Neural progenitor cell (in vitro differentiated cells): ENCODE results near the gene HSD11B2. TPM values are rescaled to one million over a fixed set of nuclear protein-coding genes. Genes with fewer than 3 reads are reported as not detected.

Experiments used
- DNase-seq: peaks from one replicate; pipeline ENCODE4 v3.0.0-alpha.2; 2016; ENCODE audit warnings: low spot score
- H2AFZ ChIP-seq: fragments of 200-600 bp; sonication (generic); replicated peaks from 2 replicates; pipeline ENCODE4 v1.6.1; 2016; ENCODE audit warnings: antibody characterized with exemption
- H3F3A ChIP-seq: fragments of 200-600 bp; sonication (generic); 2 replicates; pipeline ENCODE4 v1.6.1; 2016; ENCODE audit warnings: antibody characterized with exemption, low read depth
- H3K27ac ChIP-seq: fragments of 200-600 bp; sonication (generic); 2 replicates; pipeline ENCODE4 v1.5.1; 2016; ENCODE audit warnings: mild to moderate bottlenecking
- H3K27me3 ChIP-seq: fragments of 200-600 bp; sonication (generic); 2 replicates; pipeline ENCODE4 v1.6.1; 2016; ENCODE audit warnings: mild to moderate bottlenecking, moderate library complexity
- H3K36me3 ChIP-seq: fragments of 200-600 bp; sonication (generic); 2 replicates; pipeline ENCODE4 v1.5.1; 2016
- H3K4me1 ChIP-seq: fragments of 200-600 bp; sonication (generic); 2 replicates; pipeline ENCODE4 v1.6.1; 2016; ENCODE audit warnings: mixed run types
- H3K4me2 ChIP-seq: fragments of 200-600 bp; sonication (generic); 2 replicates; pipeline ENCODE4 v1.6.1; 2016
- H3K4me3 ChIP-seq: fragments of 200-600 bp; sonication (generic); 2 replicates; pipeline ENCODE4 v1.5.1; 2016
- H3K79me2 ChIP-seq: fragments of 200-600 bp; sonication (generic); 2 replicates; pipeline ENCODE4 v1.6.1; 2016; ENCODE audit warnings: low read depth
- H3K9ac ChIP-seq: fragments of 200-600 bp; sonication (generic); 2 replicates; pipeline ENCODE4 v1.6.1; 2016
- H3K9me3 ChIP-seq: fragments of 200-600 bp; sonication (generic); 2 replicates; pipeline ENCODE4 v1.5.1; 2016; ENCODE audit warnings: low read depth
- H4K20me1 ChIP-seq: fragments of 200-600 bp; sonication (generic); 2 replicates; pipeline ENCODE4 v1.6.1; 2016; ENCODE audit warnings: low read depth
- H3K27ac Mint-ChIP-seq: 3 replicates; pipeline ENCODE4 v1.8.0; 2021; ENCODE audit warnings: mixed read lengths
- H3K27me3 Mint-ChIP-seq: 2 replicates; pipeline ENCODE4 v1.8.0; 2022; ENCODE audit warnings: low read depth, mild to moderate bottlenecking, inconsistent platforms, moderate library complexity, mixed read lengths; ENCODE audit not compliant: insufficient read depth
- H3K36me3 Mint-ChIP-seq: 3 replicates; pipeline ENCODE4 v1.8.0; 2021; ENCODE audit warnings: mixed read lengths
- H3K4me1 Mint-ChIP-seq: 3 replicates; pipeline ENCODE4 v1.8.0; 2021; ENCODE audit warnings: mixed read lengths
- H3K4me3 Mint-ChIP-seq: 3 replicates; pipeline ENCODE4 v1.8.0; 2021; ENCODE audit warnings: mild to moderate bottlenecking, moderate library complexity, mixed read lengths
- H3K9me3 Mint-ChIP-seq: 3 replicates; pipeline ENCODE4 v1.8.0; 2020; ENCODE audit warnings: mixed read lengths
- CTCF ChIP-seq: fragments of 200-600 bp; sonication (generic); IDR thresholded peaks from 2 replicates; pipeline ENCODE4 v1.5.1; 2017; ENCODE audit warnings: antibody characterized with exemption, mild to moderate bottlenecking
- EZH2 ChIP-seq: fragments of 200-600 bp; sonication (generic); IDR thresholded peaks from 2 replicates; pipeline ENCODE4 v1.6.1; 2017; ENCODE audit warnings: antibody characterized with exemption, mild to moderate bottlenecking, moderate library complexity
- EZH2phosphoT487 ChIP-seq: fragments of 200-600 bp; sonication (generic); IDR thresholded peaks from 2 replicates; pipeline ENCODE4 v1.6.1; 2017; ENCODE audit warnings: antibody characterized with exemption
- total RNA-seq: library from RNA; depleted of rRNA; stranded (reverse); fragments of >200 nt; gene quantifications from 2 replicates; pipeline ENCODE4 v1.2.3, GENCODE V29; 2015; ENCODE audit warnings: low replicate concordance

HSD11B2 gene
- total RNA-seq, 1 donor from 2014 or later = not detected

DNA sequence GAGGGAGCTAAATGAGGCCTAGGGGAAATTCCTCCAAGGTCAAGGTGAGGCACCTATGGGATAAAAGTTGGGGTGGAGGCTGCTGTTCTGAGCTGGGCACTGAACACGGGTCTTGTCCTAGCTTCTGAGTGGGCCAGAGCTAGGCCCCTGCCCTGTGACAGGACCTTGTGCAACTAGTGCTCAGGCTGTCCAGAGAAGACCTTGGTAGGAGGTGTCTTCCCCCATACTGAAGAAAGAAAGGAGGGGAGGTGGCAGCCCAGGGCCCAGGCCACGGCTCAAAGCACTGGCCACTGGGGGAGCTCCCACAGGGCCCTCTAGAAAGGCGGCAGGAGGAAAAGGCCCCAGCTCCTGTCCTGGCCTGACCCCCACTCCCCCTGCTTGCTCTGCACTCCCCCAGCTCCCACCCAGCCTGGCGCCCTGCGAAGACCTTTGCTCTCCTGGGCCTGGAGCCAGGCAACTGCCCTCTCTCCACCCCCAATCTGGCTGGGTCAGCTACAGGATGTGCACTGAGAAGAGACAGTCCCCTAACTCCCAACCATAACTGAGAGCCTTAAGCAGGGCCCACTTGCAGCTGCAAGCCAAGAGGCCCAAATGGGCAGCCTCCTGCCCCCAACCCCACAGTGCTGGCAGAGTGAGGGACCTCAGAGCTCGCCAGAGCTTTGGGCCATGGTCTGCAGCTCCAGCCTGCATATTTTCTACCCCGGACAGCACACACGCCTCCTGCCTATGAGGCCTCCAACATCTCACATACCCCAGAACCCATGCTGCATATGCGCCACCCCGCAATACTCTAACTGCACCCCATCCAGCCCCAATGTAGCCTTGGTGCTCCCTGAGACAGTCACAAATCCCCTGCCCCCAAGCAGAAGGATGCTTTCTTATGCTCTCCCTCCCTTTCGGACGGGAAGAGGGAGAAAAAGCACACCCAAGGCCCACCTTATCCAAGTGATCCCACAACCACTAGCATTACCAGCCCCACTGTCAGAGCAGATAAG is 15.3 kb downstream of the HSD11B2 start:
- peaks cover 14% of the 10 kb centered on the region for H4K20me1 ChIP-seq
- H3K27ac ChIP-seq = no peak overlapping the region
- Mint-ChIP-seq H3K36me3 (peaks cover 9% of the 10 kb centered on the region), H3K9me3 (no peaks in the 10 kb centered on the region), H3K27ac (peak overlapping the region; percentile 62), H3K4me3 (no peak overlapping the region), H3K27me3 (no peaks in the 10 kb centered on the region), H3K4me1 (peaks cover 15% of the 10 kb centered on the region)
- no peak overlapping the region for H3K4me3 ChIP-seq
- H3K4me1 ChIP-seq = peaks cover 7% of the 10 kb centered on the region
- no peak overlapping the region for H3K4me2 ChIP-seq
- H3F3A ChIP-seq = no peaks in the 10 kb centered on the region
- H2AFZ ChIP-seq = no peak overlapping the region
- H3K36me3 ChIP-seq = no peaks in the 10 kb centered on the region
- H3K9ac ChIP-seq = no peak overlapping the region
- no peak for DNase-seq
- no peaks in the 10 kb centered on the region for H3K9me3 ChIP-seq
- H3K79me2 ChIP-seq = no peaks in the 10 kb centered on the region
- H3K27me3 ChIP-seq = no peaks in the 10 kb centered on the region
- no peak for TF ChIP-seq CTCF
- TF ChIP-seq EZH2 = no peak
- TF ChIP-seq EZH2phosphoT487 = no peak

GRCh38 chr16:67446968-67447507 is 16.1 kb downstream of the HSD11B2 start:
- Histone ChIP-seq H3K36me3 (no peaks in the 10 kb centered on the region), H3K4me3 (no peak overlapping the region), H3K4me2 (no peak overlapping the region), H3F3A (no peaks in the 10 kb centered on the region), H4K20me1 (peaks cover 8% of the 10 kb centered on the region), H3K9ac (no peak overlapping the region), H3K27me3 (no peaks in the 10 kb centered on the region), H3K27ac (no peak overlapping the region), H3K79me2 (no peaks in the 10 kb centered on the region), H3K9me3 (no peaks in the 10 kb centered on the region), H2AFZ (no peak overlapping the region), H3K4me1 (peaks cover 2% of the 10 kb centered on the region)
- H3K36me3 Mint-ChIP-seq = peaks cover 10% of the 10 kb centered on the region
- TF ChIP-seq EZH2phosphoT487 = no peak
- no peak for DNase-seq
- no peaks in the 10 kb centered on the region for H3K27me3 Mint-ChIP-seq
- H3K27ac Mint-ChIP-seq = peak overlapping the region; percentile 57
- no peaks in the 10 kb centered on the region for H3K9me3 Mint-ChIP-seq
- peaks cover 11% of the 10 kb centered on the region for H3K4me1 Mint-ChIP-seq
- no peak overlapping the region for H3K4me3 Mint-ChIP-seq

DNA sequence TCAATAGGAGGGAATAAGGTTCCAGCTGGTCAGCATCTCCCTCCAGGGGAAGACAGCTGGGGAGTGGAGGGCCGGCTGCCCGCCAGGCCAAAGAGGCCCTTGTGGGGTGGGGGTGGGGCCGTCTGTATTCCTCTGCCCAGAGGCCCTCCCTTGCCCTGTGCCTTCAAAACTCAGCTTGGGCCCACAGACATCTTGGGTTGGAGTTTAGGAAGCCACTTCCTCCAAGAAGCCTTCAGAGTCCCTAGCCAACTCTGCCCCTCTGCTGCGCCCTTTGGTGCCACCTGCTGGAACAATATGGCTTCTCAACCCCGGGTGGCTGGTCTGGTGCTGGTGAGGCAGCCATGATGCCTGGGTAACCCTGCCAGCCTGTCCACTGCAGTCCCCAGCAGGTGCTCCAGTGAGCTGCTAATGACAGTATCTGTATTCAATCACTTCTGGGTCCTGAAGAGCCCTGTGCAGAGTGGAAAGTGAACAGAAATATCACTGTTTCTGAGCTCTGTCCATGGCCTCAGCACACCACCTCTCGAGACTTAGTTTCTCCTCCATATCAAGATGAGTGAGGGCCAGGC is 16.7 kb downstream of the HSD11B2 start:
- Histone ChIP-seq H3K79me2 (no peaks in the 10 kb centered on the region), H3K9me3 (no peaks in the 10 kb centered on the region), H2AFZ (no peak overlapping the region), H3K9ac (no peak overlapping the region), H3F3A (no peaks in the 10 kb centered on the region), H3K36me3 (no peaks in the 10 kb centered on the region), H3K27ac (no peak overlapping the region), H3K27me3 (no peaks in the 10 kb centered on the region), H4K20me1 (peaks cover 6% of the 10 kb centered on the region), H3K4me1 (no peaks in the 10 kb centered on the region), H3K4me2 (no peak overlapping the region), H3K4me3 (no peak overlapping the region)
- Mint-ChIP-seq H3K27ac (no peak overlapping the region), H3K36me3 (peaks cover 10% of the 10 kb centered on the region), H3K4me3 (no peak overlapping the region), H3K27me3 (no peaks in the 10 kb centered on the region), H3K9me3 (no peaks in the 10 kb centered on the region), H3K4me1 (peaks cover 9% of the 10 kb centered on the region)
- DNase-seq = no peak
- TF ChIP-seq EZH2 = no peak
- TF ChIP-seq CTCF = peak; percentile 36
- TF ChIP-seq EZH2phosphoT487 = no peak
